Smooth muscle cell (in vitro differentiated cells): ENCODE measurements around the gene MYO16. TPM values are rescaled to one million over a fixed set of nuclear protein-coding genes. Genes with fewer than 3 reads are reported as not detected.

Experiments
- DNase-seq: peaks from one replicate; lab custom pipeline; 2025; ENCODE audit not compliant: unreplicated experiment; lab: John Stamatoyannopoulos, UW
- H2AFZ ChIP-seq: fragments of 200-600 bp; sonication (generic); 2 replicates; pipeline ENCODE4 v1.6.0; 2016; ENCODE audit warnings: antibody characterized with exemption, low read depth, mild to moderate bottlenecking
- H3F3A ChIP-seq: fragments of 200-600 bp; sonication (generic); 2 replicates; pipeline ENCODE4 v1.6.0; 2017; ENCODE audit warnings: antibody characterized with exemption, low read depth
- H3K27ac ChIP-seq: fragments of 200-600 bp; sonication (generic); 2 replicates; pipeline ENCODE4 v1.5.1; 2016; ENCODE audit warnings: low read depth, mild to moderate bottlenecking
- H3K27me3 ChIP-seq: fragments of 200-600 bp; sonication (generic); 2 replicates; pipeline ENCODE4 v1.6.1; 2016; ENCODE audit warnings: low read depth, mild to moderate bottlenecking
- H3K36me3 ChIP-seq: fragments of 200-600 bp; sonication (generic); 2 replicates; pipeline ENCODE4 v1.5.1; 2016; ENCODE audit warnings: low read depth
- H3K4me1 ChIP-seq: fragments of 200-600 bp; sonication (generic); 2 replicates; pipeline ENCODE4 v1.5.1; 2016; ENCODE audit warnings: low read depth
- H3K4me2 ChIP-seq: fragments of 200-600 bp; sonication (generic); 2 replicates; pipeline ENCODE4 v1.6.0; 2016; ENCODE audit warnings: mild to moderate bottlenecking
- H3K4me3 ChIP-seq: fragments of 200-600 bp; sonication (generic); 2 replicates; pipeline ENCODE4 v1.5.1; 2016; ENCODE audit warnings: mild to moderate bottlenecking
- H3K79me2 ChIP-seq: fragments of 200-600 bp; sonication (generic); 2 replicates; pipeline ENCODE4 v1.6.0; 2016; ENCODE audit warnings: low read depth, mild to moderate bottlenecking
- H3K9ac ChIP-seq: fragments of 200-600 bp; sonication (generic); 2 replicates; pipeline ENCODE4 v1.6.0; 2016; ENCODE audit warnings: low read depth
- H3K9me3 ChIP-seq: fragments of 200-600 bp; sonication (generic); replicated peaks from 2 replicates; pipeline ENCODE4 v1.5.1; 2016; ENCODE audit warnings: low read depth
- H4K20me1 ChIP-seq: fragments of 200-600 bp; sonication (generic); 2 replicates; pipeline ENCODE4 v1.6.0; 2016; ENCODE audit warnings: low read depth
- CTCF ChIP-seq: fragments of 200-600 bp; sonication (generic); IDR thresholded peaks from 2 replicates; pipeline ENCODE4 v1.5.1; 2017; ENCODE audit warnings: borderline replicate concordance, mild to moderate bottlenecking, antibody characterized with exemption; ENCODE audit not compliant: insufficient read depth, poor library complexity, severe bottlenecking
- WGBS: methylation state at CpG from one replicate; pipeline ENCODE4 v1.1.7; 2016; ENCODE audit warnings: low lambda C conversion rate; 5-methylcytosine and 5-hydroxymethylcytosine counted together
- polyA plus RNA-seq: library from polyadenylated mRNA; unstranded; fragments of >200 nt; fragmentation: Nextera tagmentation; extraction: Ambion mirVana; gene quantifications from 2 replicates; pipeline ENCODE4 v1.2.1, GENCODE V29; 2016
- total RNA-seq: library from RNA; depleted of rRNA; stranded (reverse); fragments of >200 nt; gene quantifications from 2 replicates; pipeline ENCODE4 v1.2.3, GENCODE V29; 2014

MYO16 gene
- total and polyA plus RNA-seq, 2 experiments from 2014 or later, result not detected

- H4K20me1 ChIP-seq, result no peaks in the 10 kb centered on the region
- H3K79me2 ChIP-seq, result no peaks in the 10 kb centered on the region
- no peaks in the 10 kb centered on the region for H3F3A ChIP-seq
- no peak for DNase-seq
- WGBS, result 97% methylated on average over 18 of the region's 33 CpGs
- no peaks in the 10 kb centered on the region for H3K4me1 ChIP-seq
- no peaks in the 10 kb centered on the region for H3K36me3 ChIP-seq
- H3K4me3 ChIP-seq, result no peak overlapping the region
- TF ChIP-seq CTCF, result no peak
- no peak overlapping the region for H3K27ac ChIP-seq
- H2AFZ ChIP-seq, result no peak overlapping the region
- no peaks in the 10 kb centered on the region for H3K9me3 ChIP-seq
- no peak overlapping the region for H3K4me2 ChIP-seq
- peaks cover 4% of the 10 kb centered on the region for H3K27me3 ChIP-seq
- no peak overlapping the region for H3K9ac ChIP-seq
Measured at GRCh38 chr13:109140054-109140453, 510.6 kb downstream of the MYO16 start.

- no peaks in the 10 kb centered on the region for H4K20me1 ChIP-seq
- no peak overlapping the region for H2AFZ ChIP-seq
- no peaks in the 10 kb centered on the region for H3K9me3 ChIP-seq
- H3F3A ChIP-seq, result no peaks in the 10 kb centered on the region
- no peak for TF ChIP-seq CTCF
- peaks cover 4% of the 10 kb centered on the region for H3K27me3 ChIP-seq
- H3K27ac ChIP-seq, result no peak overlapping the region
- DNase-seq, result no peak
- WGBS, result 98% methylated on average over 29 of the region's 97 CpGs
- H3K9ac ChIP-seq, result no peak overlapping the region
- no peaks in the 10 kb centered on the region for H3K36me3 ChIP-seq
- no peak overlapping the region for H3K4me2 ChIP-seq
- no peak overlapping the region for H3K4me3 ChIP-seq
- no peaks in the 10 kb centered on the region for H3K79me2 ChIP-seq
- no peaks in the 10 kb centered on the region for H3K4me1 ChIP-seq
Measured at GRCh38 chr13:109140479-109141349, 511.3 kb downstream of the MYO16 start.

GRCh38 chr13:109141706-109142105 is 512.3 kb downstream of the MYO16 start:
- H3K4me3 ChIP-seq, result no peak overlapping the region
- no peaks in the 10 kb centered on the region for H3K4me1 ChIP-seq
- peaks cover 4% of the 10 kb centered on the region for H3K27me3 ChIP-seq
- no peaks in the 10 kb centered on the region for H3K79me2 ChIP-seq
- no peak overlapping the region for H3K27ac ChIP-seq
- no peaks in the 10 kb centered on the region for H3F3A ChIP-seq
- no peaks in the 10 kb centered on the region for H3K9me3 ChIP-seq
- no peak for DNase-seq
- H2AFZ ChIP-seq, result no peak overlapping the region
- H3K9ac ChIP-seq, result no peak overlapping the region
- no peak for TF ChIP-seq CTCF
- no peaks in the 10 kb centered on the region for H3K36me3 ChIP-seq
- H3K4me2 ChIP-seq, result no peak overlapping the region
- H4K20me1 ChIP-seq, result no peaks in the 10 kb centered on the region
- 96% methylated on average over 14 of the region's 14 CpGs for WGBS
